HL-60/S4 treated with phorbol 12-myristate 13-acetate at 8.2 ng/mL for 4 days and 3 days (cell line): ENCODE results near the gene LRRC10.
"Not testable (repeated sequence)": the region's sequence is repeated elsewhere in the genome, so short reads cannot be mapped to it uniquely, and the experiment has no call there.

Experiments
- in situ Hi-C: fragments of 300-500 bp; cut with MboI; formaldehyde crosslinking; loops from 2 replicates; pipeline ENCODE4 v1.15.0; 2022; ENCODE audit warnings: low sequenced_read_pairs

Gene LRRC10

DNA sequence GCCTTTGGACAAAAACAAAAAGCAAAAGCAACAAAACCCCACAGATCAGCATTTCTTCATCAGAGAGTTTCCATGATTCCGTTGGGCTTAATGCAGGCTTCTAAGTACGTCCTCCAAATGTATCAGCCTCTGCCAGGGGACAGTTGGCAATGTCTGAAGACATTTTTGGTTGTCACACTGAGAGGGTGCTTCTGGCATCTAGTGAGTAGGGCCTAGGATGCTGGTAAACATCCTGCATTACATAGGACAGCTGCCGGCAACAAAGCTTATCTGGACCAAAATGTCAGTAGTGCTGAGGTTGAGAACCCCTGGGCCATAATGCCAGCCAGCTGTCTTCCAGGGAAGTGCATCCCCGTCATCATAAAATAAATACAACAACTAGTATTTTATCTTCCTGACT is 9.4 kb upstream of the LRRC10 start:
- in situ Hi-C loops: no loop called here

DNA sequence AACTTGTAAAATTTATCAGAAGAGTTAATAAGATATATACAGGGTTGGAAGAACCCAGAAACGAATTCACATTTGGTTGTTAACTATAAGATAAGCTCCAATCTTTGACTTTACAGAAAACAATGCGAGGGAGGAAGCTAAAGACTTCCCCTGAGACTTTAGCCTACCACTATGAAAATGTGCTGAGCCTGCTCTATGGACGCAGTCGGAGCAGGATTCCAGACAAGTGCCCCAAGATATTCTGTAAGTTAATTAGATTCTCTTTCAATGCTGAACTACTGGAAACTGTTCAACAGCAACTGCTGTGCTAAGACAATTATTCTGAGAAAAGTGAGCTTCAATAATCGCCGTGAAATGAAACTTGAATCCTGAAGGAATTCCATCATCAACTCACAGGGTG is 8.3 kb upstream of the LRRC10 start:
- in situ Hi-C loops: no loop called here

DNA sequence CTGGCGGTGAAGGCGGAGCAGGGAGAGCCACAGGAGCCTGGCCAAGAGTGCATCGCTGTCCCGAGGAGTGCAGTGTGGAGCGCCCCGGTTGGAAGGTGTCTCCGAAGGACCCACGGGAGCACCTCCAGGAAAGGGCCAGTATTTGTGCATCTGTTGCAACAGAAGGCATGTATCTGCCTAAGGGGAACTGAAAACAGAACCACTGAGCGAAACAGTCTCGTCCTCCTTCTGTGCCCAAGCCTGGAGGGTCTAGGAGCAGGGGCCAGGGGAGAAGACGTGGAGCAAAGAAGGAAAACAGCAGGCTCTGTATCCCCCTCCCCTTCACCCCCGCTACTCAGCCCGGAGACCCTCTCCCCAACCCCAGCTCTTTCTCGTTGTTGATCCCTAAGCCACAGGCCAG is 5.3 kb upstream of the LRRC10 start:
- in situ Hi-C loops: no loop called here

DNA sequence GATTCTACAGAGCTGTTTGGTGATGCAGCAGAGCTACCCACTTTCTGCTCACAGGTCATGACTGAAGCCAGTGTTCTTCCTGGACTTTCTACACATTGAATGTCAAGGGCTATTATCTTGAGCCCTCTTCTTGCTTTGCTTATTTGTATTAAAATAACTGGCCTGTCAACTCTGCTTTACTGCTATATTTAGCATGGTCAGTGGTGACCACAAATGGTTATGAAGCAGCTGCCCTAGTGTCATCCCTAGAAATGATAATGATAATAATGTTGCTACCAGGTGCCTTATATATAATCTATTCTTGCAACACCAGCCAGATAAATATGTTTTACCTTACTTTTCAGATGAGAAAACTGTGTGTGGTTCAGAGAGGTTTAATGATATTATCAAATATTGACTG is 2.6 kb upstream of the LRRC10 start:
- in situ Hi-C loops: no loop called here

DNA sequence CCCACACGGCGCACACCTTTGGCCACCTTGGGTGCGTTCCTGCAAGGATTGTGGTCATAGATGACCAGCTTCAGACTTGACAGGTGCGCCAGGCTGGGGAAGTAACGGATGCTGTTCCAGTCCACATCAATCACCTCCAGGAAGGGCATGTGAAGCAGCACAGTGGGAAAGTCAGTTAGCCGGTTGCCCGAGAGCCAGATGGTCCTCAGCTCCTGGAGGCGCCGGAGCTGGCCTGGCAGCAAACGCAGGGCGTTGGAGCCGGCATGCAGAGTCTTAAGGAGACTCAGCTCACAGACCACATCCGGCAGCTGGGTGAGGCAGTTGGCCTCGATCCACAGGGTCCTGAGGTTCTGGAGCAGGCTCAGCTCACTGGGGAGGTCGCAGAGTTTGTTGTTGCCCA is 581 bp downstream of the LRRC10 start:
- in situ Hi-C loops: no loop called here

DNA sequence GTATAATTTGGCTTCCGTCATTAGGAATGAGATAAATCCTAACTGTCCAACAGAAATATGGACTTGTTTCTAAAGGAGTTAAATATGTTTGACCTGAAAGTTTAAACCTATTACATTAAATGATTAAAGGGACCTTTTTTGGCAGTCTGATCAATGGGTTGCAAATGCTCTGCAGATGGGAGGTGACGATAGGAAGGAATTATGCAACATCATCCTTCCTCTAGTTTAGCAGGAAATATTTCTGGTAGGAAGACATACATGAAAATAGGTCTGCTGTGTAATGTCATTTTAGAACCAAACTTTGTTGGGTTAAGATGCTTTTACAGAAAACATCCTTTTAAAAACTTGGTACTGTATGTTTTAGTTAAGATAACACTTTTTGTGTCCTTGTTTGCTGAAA is 2.6 kb downstream of the LRRC10 start:
- in situ Hi-C loops: no loop called here

DNA sequence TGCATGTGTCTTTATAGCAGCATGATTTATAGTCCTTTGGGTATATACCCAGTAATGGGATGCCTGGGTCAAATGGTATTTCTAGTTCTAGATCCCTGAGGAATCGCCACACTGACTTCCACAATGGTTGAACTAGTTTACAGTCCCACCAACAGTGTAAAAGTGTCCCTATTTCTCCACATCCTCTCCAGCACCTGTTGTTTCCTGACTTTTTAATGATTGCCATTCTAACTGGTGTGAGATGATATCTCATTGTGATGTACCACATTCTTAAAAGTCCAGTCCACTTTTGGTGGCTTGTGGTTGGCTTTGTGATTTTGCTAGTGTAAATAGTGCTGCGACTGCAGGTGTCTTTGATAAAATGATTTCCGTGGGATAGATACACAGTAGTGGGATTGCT is 6.4 kb downstream of the LRRC10 start:
- in situ Hi-C loops: not testable (repeated sequence)

DNA sequence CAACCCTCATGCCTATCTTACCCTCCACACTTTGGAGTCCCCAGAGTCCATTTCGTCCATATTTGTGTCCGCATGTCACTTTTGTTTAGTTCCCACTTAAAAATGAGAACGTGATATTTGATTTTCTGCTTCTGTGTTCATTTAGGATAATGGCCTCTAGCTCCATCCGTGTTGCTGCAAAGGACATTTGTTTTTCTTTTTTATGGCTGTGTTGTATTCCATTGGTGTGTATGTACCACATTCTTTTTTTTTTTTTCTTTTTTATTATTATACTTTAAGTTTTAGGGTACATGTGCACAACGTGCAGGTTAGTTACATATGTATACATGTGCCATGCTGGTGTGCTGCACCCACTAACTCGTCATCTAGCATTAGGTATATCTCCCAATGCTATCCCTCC is 7.2 kb downstream of the LRRC10 start:
- in situ Hi-C loops: not testable (repeated sequence)

DNA sequence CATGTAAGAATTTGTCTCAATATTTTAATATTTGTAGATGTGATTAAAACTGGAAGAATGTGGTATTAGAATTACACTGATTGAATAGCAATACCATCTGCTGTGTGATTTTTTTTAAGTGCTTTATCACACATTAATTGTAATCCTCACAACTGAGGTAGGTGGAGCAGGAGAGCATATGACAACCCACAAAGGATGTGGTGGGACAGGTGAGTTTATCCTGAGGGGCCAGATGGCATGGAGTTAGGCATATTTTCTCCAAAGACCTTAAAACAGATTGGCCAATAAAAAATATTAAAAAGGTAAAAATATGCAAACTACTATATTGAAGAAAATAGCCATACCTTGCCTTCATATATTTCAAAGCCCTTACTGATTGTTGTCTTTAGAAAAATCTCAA is 7.8 kb downstream of the LRRC10 start:
- in situ Hi-C loops: no loop called here

DNA sequence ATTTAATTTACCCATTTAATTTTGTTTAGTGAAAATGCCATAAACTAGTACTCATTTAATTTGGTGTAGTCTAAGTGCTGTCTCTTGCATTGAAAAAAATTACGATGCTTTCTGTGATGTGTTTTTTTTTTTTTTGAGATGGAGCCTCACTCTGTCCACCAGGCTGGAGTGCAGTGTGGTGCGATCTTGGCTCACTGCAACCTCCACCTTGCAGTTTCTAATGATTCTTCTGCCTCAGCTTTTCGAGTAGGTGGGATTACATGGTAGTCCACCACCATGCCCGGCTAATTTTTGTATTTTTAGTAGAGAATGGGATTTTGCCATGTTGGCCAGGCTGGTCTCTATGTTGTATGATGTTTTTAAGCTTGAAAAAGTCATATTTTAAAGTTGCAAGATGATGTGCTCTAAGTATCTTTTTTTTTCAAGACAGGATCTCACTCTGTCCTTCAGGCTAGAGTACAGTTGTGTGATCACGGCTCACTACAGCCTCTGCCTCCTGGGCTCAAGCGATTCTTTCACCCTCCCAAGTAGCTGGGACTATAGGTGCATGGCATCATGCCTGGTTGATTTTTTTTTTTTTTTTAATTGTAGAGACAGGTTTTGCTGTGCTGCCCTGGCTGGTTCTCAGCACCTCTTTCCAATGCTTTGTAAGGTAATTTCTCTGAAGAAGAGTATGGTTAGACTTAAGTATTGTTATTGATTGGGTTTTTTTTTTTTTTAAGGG is 8.6 kb downstream of the LRRC10 start:
- in situ Hi-C loops: no loop called here

DNA sequence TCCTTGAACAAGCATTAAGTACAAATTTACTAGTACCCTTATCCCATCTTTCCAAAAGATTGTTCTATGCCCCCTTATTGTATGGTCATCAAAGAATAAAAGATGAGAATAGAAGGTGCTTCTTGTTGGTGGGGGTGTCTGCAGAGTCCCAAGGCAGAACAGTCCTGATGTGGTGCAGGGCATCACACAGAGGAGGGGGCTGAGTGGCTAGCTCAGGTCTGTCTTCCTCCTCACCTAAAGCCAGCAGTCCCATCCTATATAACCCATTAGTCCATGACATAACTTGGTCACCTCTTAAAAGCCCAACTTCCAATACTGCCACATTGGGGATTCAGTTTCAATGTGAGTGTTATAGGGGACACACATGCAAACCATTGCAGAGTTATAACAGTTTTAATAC is 9.9 kb downstream of the LRRC10 start:
- in situ Hi-C loops: no loop called here

DNA sequence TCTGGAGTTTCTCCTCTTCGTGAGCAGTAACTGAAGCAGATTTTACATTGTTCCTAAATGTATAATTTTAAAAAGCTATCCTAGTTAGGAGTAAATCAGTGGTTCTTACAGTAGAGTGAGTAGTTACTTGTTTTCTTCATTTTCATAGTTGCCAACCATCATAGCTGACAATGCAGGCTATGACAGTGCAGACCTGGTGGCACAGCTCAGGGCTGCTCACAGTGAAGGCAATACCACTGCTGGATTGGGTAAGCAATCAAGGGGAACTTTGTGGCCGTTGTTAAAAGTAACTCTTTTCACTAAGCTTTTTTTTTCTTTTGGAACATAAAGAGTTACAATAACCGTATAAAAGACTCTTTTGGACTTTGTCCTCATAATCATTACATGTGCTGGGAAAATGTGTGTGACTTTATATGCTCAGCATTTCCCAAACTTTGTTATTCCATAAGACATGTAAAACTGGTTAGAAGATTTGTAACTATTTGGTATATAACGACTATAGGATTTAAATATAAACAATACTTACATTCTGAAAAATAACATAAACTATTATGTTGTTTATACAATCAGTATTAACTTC is 12.4 kb downstream of the LRRC10 start:
- in situ Hi-C loops: no loop called here

DNA sequence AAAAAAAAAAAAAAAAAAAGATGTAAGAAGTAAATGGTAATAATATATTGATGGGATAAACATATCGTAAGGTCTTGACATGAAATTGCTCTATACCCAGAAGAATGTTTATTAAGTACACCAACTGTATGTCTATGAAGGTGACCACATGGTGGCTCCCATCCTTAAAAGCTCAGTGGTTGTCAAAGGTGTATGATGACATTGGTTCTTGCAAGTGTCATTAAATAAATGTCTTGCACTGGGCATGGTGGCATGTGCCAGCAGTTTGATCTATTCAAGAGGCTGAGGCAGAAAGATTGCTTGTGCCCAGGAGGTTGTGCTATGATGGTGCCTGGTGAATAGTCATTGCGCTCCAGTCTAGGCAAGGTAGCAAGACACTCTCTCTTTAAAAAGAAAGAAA is 15.0 kb downstream of the LRRC10 start:
- in situ Hi-C loops: no loop called here

DNA sequence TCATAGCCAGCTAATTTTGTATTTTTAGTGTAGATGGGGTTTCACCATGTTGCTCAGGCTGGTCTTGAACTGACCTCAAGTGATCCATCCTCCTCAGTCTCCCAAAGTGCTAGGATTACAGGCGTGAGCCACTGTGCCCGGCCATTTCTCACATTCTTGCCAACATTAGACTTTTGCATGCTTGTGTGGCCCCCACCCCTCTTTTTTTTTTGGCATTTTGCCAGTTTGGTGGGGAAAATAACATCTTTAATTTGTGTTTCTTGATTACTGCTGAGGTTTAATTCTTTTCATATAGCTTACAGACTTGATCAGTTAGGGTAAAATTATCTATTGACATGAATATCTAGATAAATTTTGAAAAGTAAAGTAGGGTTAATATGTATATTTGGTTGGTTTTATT is 21.6 kb downstream of the LRRC10 start:
- in situ Hi-C loops: no loop called here

DNA sequence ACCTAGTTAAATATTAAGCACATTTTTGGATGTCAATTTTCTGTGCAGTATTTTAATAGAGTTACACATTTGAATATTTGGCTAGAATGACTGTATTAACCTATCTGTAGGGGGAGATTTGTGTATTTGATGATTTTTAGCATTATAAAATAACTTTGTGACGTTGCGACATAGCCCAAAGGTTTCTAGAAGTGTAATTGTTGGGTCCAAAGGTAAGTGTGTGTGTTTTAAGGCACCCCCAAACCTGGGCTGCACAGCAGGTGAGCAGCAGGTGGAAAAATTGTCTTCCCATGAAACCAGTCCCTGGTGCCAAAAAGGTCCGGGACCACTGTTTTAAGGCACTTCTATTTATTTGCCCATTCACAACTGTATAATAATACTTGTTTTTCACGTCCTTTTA is 22.2 kb downstream of the LRRC10 start:
- in situ Hi-C loops: no loop called here

DNA sequence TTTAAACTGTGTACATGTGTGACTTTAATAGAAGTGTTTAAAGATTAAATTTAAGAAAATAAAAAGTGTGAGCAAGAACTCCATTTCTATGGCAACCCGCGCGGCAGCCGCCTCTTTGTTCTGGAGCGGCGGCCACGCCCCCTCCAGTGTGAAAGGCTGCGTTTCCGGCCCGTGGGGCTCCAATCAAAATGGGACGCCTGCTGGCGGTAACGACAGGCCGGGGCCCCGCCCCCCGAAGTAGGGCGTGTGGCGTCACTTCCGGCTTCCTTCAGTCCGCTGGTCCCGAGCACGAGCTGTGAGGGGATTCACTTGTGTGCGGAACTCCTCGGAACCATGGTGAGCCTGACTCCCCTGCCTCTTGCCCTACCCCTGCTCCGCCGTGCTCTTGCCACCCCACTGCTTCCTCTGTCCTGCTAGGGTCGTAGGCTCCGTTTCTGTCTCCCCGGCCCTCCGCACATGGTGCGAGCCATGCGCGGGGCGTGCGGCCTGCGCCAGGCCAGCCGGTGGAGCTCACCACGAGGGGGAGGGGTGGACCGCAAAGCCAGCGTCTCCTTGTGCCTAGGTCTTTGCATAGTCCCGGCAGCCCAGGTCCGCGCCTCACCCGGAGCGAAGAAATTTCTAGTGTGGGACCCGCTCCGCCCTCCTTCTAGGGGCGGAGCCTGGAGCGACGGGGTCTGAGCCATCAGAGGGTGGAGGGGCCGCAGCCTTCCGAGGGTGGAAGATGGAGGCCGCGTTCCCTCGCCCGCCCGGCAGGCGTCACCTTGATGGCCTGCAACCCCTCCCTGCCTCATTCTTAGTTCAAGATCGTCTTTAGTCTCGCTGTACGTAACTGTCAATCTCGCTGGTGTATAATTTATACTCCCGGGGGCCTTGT is 25.3 kb downstream of the LRRC10 start, which contains the start of gene CCT2:
Gene CCT2, plus strand, starts transcription at position 271 of the 874 bp plus-strand sequence. Its CDS starts 63 bp downstream, at position 334.
- in situ Hi-C loops: no loop called here

DNA sequence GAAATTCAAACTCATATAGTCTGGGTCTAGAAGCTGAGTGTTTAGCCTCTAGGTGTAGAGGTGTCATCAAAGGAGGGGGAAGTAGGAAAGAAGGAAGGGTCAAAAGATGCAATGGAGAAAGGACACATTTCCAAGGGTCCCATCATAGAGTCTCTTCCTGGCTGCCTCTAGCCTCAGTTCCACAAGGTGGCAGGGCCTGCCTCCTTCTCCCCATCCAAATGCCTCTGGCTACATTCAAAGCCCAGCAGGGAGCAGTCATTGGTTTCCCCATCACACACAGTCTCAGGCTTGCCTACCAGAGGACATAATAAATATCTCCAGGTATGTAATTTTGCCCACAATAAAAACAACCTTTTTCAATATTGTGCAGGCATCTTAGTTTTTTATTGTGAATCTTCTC is 27.5 kb downstream of the LRRC10 start:
- in situ Hi-C loops: no loop called here

DNA sequence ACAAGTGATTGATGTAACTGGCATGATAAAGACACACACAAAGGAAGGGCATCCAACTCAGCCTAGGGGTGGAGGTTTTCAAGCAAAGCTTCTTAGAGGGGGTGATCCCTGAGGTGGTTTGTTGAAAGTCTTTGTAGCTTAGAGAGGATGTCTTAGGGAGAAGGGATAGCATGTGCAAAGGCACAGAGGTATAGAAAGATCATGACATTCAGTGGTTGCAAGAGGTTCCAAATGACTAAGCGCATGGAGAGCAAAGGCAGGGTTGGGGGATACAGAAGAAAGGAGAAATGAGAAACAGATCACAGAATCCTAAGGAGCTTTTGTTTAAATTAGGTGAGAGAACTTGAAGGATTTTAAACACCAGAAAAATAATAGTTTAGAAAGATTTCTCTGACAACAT is 30.6 kb downstream of the LRRC10 start:
- in situ Hi-C loops: no loop called here

DNA sequence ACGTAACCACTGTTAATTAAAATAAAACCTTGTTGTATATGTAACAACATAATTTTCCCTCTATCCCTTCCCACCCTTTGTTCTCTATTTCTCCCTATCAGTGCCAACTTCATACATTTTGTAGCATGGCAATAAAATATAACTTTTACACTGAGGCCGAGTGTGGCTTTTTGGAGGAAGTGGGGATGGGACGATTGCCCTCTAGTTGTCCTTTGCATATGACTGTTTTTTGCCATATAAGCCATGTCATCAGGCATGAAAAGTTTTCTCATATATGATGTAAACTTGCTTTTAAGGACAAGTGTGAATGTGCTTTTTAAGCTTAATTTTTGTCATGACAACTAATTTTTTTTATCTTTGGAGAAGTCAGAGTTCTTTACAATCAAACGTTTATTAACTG is 31.7 kb downstream of the LRRC10 start:
- in situ Hi-C loops: no loop called here

DNA sequence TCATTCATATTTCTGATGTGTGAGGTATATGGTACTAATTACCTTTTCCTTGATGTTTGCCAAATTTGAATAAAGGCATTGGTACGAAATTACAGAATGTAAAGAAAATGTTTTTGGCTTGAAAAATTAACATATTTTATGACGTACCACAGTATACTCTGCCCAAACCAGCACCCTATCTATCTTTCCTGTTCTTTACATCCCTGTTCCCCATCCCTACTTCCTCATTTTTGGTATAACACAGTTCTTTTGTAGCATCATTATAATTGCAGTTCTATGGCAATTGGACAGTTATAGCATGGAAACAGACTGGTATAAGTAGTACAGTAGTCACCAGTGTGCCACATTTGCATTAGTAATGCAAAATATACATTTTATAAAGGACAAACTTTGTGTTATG is 32.4 kb downstream of the LRRC10 start:
- in situ Hi-C loops: no loop called here

DNA sequence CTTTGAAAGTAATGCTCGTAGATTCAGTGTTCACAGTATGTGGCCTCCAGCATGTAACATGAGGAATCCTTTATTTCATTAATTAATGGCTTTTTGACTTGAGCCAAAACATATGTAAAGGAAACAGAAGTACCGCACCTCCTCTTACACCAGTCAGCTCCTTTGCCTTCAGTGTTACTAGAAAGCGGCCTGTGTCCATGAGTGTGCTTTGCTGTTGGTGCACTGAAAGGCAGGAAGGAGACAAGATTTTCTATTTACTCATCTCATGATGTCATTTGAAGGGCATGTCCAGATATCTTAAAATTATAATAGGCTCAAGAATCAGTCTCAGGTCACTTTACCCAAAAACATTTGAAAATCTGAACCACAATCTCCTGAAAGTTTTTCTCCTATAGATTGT is 35.4 kb downstream of the LRRC10 start:
- in situ Hi-C loops: no loop called here
